WI38 (cell line): ENCODE data around the gene CEP72.
"Not testable (repeated sequence)": the region's sequence is repeated elsewhere in the genome, so short reads cannot be mapped to it uniquely, and the experiment has no call there.

ENCODE experiments used
- H3K4me3 ChIP-seq: 2 replicates; pipeline ENCODE4 v1.5.1; 2011; ENCODE audit warnings: low read depth, mild to moderate bottlenecking, control low read depth, low read length
- CTCF ChIP-seq: IDR thresholded peaks from 2 replicates; pipeline ENCODE4 v1.5.1; 2012; ENCODE audit warnings: low read depth, mild to moderate bottlenecking, control low read depth, low read length

CEP72 gene

DNA sequence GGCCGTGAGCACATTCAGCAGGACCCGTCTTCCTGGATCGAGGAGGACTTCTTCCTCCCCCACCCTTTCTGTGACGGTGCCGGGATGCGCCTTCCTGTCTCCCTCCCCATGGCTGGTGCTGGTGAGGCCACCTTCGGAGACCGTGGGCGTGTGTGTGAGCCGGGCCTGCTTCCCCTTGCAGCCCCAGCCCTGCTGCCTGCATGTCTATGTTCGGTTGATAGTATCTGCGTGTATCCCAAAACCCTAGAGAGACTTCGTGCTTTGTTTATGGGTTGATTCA is 12.8 kb downstream of the CEP72 start:
- TF ChIP-seq CTCF: no peak

DNA sequence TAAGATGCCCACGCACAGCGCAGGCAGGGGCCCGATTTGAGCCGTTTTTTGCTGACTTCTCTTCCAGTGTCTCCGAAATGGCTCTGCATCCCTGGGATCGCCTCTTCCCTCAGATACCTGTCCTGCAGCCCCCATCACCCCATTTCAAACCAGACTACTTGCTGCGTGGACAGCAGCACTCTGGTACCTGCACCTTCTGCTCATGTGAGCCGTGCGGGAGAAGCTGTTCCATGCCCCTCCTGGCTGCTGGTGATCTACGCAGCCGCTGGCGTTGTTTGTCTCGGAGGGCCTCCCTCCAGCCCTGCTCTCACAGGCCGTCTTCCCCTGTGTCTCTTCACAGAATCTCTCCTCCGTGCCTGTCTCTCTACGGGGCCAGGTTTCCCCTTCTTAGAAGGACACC is 13.4 kb downstream of the CEP72 start:
- no peak overlapping the region for H3K4me3 ChIP-seq
- TF ChIP-seq CTCF: no peak

More for the DNA sequence above, 12.8 kb downstream of the CEP72 start:
- no peak overlapping the region for H3K4me3 ChIP-seq

DNA sequence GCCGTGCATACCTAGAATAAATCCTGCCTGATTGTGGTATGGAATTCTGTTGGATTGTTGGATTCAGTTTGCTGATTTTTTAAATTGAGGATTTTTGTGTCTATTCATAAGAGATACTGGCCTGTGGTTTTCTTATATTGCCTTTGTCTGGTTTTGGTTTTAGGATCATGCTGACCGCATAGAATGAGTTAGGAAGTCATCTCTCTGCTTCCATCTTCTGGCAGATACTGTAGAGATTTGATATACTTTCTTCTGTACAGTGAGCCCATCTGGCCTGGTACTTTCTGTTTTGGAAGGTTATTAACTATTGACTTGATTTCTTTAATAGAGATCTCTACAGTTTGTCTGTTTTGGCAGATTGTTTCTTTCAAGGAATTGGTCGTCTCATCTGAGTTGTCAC is 14.7 kb downstream of the CEP72 start:
- TF ChIP-seq CTCF: no peak
- no peak overlapping the region for H3K4me3 ChIP-seq

DNA sequence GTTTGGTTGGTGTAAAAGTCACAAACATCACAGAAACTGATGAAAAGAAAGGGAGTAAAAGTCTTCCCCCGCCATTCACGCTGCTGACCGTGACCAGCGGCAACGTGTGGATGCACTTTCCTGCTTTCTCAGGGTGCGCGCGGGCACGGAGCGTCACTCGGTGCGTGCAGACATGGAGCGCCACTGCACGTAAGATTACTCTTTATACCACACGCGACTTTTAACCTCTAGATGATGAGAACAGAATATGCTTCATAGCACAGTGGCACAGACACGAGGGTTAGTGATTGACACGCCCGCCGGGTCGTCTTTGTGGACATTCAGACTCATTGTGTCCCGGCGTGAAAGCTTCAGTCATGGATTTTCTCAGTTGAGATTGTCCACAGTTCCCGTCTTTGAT is 15.7 kb downstream of the CEP72 start:
- no peak for TF ChIP-seq CTCF

GRCh38 chr5:628351-629205 is 16.4 kb downstream of the CEP72 start:
- not testable (repeated sequence) for H3K4me3 ChIP-seq

More for the DNA sequence above, 15.7 kb downstream of the CEP72 start:
- H3K4me3 ChIP-seq: no peak overlapping the region

GRCh38 chr5:633501-633955 is 21.4 kb downstream of the CEP72 start:
- TF ChIP-seq CTCF: no peak

GRCh38 chr5:634191-634590 is 22.1 kb downstream of the CEP72 start:
- H3K4me3 ChIP-seq: no peak overlapping the region
- TF ChIP-seq CTCF: no peak

More at GRCh38 chr5:633501-633955, 21.4 kb downstream of the CEP72 start:
- H3K4me3 ChIP-seq: no peak overlapping the region
